Large intestine (tissue), 3 donors: ENCODE results near the gene MAPK8IP3. TPM values are rescaled to one million over a fixed set of nuclear protein-coding genes. Genes with fewer than 3 reads are reported as not detected.
A peak's percentile ranks its signal among the peaks of the same experiment; 100 is the strongest.

Experiments used
- DNase-seq, 2 donors: peaks; one replicate each; pipeline versions ENCODE4 v3.0.0 to v3.0.0-alpha.2; 2013
- H3K27ac ChIP-seq: one replicate; pipeline ENCODE4 v1.5.1; 2013; ENCODE audit warnings: low read length
- H3K27me3 ChIP-seq: 2 replicates; pipeline ENCODE4 v1.6.1; 2013; ENCODE audit warnings: low read length; ENCODE audit not compliant: control insufficient read depth, insufficient read depth
- H3K36me3 ChIP-seq: 2 replicates; pipeline ENCODE4 v1.6.1; 2013; ENCODE audit warnings: low read length; ENCODE audit not compliant: control insufficient read depth, insufficient read depth
- H3K4me1 ChIP-seq: one replicate; pipeline ENCODE4 v1.6.1; 2013; ENCODE audit warnings: low read length; ENCODE audit not compliant: control insufficient read depth, insufficient read depth
- H3K4me3 ChIP-seq: one replicate; pipeline ENCODE4 v1.5.1; 2013; ENCODE audit warnings: low read length
- H3K9me3 ChIP-seq: one replicate; pipeline ENCODE4 v1.6.1; 2013; ENCODE audit warnings: mild to moderate bottlenecking, low read depth, low read length, moderate library complexity; ENCODE audit not compliant: control insufficient read depth
- WGBS: methylation state at CpG from one replicate; pipeline ENCODE4 v1.1.5; 2013; ENCODE audit warnings: low lambda C conversion rate; ENCODE audit not compliant: insufficient coverage; 5-methylcytosine and 5-hydroxymethylcytosine counted together
- polyA plus RNA-seq: library from polyadenylated mRNA; unstranded; fragments of 120-200 nt; gene quantifications from one replicate; pipeline ENCODE4 v1.2.1, GENCODE V29; 2013

Gene MAPK8IP3
- polyA plus RNA-seq, 1 donor = 67.8 TPM

DNA sequence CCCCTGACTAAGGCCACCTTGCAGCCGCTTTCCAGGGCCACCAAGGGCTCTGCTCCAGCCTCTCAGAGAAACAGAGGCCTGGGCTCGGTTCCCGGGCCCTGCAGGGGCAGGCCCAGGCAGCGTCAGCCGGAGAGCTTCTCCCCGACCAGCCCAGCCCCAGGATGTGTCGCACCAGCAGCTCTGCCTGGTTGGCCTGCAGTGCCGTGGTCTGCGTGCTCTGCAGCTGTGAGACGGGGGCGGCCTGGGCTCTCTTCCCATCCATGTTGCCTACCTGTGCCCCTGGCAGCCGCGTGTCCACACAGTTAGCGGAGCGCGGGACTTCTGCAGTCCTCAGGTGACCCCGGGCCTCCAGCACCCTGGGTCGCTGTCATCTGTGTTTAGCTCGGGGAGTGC lies 82.7 kb downstream of the MAPK8IP3 start:
- Histone ChIP-seq H3K27ac (no peak overlapping the region), H3K9me3 (peaks cover 26% of the 10 kb centered on the region), H3K27me3 (no peaks in the 10 kb centered on the region), H3K4me3 (no peak overlapping the region), H3K4me1 (peaks cover 7% of the 10 kb centered on the region), H3K36me3 (peaks cover 54% of the 10 kb centered on the region)
- no peak for DNase-seq
- no CpG with 5 or more reads among the region's 19 CpGs for WGBS

DNA sequence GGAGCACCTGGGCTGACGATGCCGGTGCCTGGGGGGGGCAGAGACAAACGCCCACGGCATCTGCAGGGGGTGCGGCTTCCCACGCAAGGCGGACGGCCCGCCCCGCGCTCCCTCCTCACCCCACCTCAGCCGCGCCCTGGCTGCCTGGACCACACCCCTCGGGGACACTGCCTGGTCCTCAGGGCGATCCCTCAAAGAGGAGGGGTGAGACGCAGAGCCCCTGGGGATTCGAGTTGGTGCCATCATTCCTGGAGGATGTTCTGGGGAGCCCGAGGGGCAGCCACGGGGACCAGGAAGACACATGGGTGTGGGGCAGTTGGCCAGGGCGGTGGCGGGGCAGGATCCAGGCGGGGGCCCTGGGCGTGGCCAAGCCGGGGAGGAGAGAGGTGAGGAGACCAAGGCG lies 83.6 kb downstream of the MAPK8IP3 start:
- Histone ChIP-seq H3K36me3 (peaks cover 54% of the 10 kb centered on the region), H3K9me3 (peaks cover 26% of the 10 kb centered on the region), H3K27ac (no peak overlapping the region), H3K4me1 (peaks cover 9% of the 10 kb centered on the region), H3K27me3 (no peaks in the 10 kb centered on the region), H3K4me3 (no peak overlapping the region)
- WGBS = no CpG with 5 or more reads among the region's 25 CpGs
- no peak for DNase-seq

DNA sequence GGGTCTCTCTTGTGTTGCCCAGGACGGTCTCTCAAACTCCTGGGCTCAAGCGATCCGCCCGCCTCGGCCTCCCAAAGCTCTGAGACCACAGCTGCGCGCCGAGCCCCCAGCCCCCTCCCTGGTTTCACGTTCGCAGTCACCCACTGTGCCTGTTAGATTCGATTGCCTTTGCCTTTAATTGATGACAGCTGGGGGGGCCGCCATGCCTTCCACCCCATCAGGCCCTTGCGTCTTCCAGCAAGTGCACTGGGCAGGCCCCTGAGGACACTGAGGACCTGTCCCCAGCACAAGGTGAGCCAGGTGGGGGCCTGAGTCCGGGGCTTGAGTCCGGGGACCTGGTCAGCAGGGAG lies 84.2 kb downstream of the MAPK8IP3 start:
- DNase-seq = no peak
- H3K27ac ChIP-seq = no peak overlapping the region
- no CpG with 5 or more reads among the region's 15 CpGs for WGBS
- H3K27me3 ChIP-seq = no peaks in the 10 kb centered on the region
- H3K9me3 ChIP-seq = peaks cover 29% of the 10 kb centered on the region
- H3K4me1 ChIP-seq = peaks cover 10% of the 10 kb centered on the region
- H3K4me3 ChIP-seq = no peak overlapping the region
- peaks cover 52% of the 10 kb centered on the region for H3K36me3 ChIP-seq

DNA sequence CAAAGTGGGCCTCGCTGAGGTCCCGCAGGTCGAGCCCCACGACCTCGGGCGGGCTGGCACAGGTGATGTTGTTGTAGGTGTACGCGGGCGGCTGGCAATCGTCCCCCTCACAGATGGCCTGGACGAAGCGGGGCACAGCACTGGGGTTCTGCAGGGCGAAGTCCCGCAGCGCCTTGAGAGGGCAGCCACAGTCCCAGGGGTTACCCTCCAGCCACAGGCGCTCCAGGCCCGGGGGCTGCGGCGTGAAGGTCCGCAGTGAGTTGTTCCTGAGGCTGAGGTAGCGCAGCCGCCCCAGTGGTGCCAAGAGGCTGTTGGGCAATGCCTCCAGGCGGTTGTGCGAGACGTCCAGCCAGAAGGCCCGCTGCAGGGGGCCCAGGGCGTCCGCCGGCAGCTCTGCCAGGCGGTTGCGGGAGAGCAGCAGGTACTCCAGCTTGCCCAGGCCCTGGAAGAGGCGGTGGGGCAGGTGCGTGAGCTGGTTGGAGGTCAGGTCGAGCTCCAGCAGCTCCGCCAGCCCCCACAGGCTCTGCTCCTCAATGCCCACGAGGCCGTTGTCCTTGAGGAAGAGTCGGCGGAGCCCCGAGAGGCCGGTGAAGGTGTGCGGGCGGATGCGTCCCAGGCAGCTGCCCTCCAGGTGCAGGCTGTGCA lies 84.7 kb downstream of the MAPK8IP3 start:
- peaks cover 29% of the 10 kb centered on the region for H3K9me3 ChIP-seq
- no peak for DNase-seq

DNA sequence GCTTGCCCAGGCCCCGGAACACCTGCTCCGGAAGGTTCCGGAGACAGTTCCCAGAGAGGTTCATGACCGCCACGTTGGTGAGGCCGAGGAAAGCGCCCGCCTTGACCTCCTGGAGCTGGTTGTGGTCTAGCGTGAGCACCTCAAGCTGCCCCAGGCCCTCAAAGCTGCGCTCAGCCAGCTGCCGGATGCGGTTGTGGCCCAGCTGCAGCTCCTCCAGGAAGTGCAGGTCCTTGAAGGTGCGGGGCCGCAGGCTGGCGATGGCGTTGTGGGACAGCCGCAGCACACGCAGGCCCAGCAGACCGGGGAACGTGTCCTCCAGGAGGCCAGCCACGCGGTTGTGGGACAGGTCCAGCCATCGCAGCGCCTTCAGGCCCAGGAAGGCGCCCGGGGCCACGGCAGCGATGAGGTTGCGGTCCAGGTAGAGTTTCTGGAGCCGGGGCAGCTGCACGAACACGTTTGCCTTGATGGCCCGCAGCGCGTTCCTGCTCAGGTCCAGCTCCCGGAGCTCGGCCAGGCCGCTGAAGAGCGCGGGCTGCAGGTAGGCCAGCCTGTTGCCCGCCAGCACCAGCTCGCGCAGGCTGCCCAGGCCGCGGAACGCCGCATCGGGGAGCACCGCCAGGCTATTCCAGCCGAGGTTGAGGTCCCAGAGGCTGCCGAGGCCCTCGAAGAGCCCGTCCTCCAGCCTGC lies 85.4 kb downstream of the MAPK8IP3 start:
- DNase-seq = no peak
- Histone ChIP-seq H3K9me3 (peaks cover 29% of the 10 kb centered on the region), H3K27me3 (no peaks in the 10 kb centered on the region), H3K27ac (no peak overlapping the region), H3K4me3 (no peak overlapping the region), H3K36me3 (peaks cover 45% of the 10 kb centered on the region), H3K4me1 (peaks cover 13% of the 10 kb centered on the region)
- no CpG with 5 or more reads among the region's 53 CpGs for WGBS

More for the DNA sequence above, 84.7 kb downstream of the MAPK8IP3 start:
- Histone ChIP-seq H3K4me3 (no peak overlapping the region), H3K27me3 (no peaks in the 10 kb centered on the region), H3K27ac (no peak overlapping the region), H3K36me3 (peaks cover 49% of the 10 kb centered on the region), H3K4me1 (peaks cover 13% of the 10 kb centered on the region)
- no CpG with 5 or more reads among the region's 44 CpGs for WGBS

DNA sequence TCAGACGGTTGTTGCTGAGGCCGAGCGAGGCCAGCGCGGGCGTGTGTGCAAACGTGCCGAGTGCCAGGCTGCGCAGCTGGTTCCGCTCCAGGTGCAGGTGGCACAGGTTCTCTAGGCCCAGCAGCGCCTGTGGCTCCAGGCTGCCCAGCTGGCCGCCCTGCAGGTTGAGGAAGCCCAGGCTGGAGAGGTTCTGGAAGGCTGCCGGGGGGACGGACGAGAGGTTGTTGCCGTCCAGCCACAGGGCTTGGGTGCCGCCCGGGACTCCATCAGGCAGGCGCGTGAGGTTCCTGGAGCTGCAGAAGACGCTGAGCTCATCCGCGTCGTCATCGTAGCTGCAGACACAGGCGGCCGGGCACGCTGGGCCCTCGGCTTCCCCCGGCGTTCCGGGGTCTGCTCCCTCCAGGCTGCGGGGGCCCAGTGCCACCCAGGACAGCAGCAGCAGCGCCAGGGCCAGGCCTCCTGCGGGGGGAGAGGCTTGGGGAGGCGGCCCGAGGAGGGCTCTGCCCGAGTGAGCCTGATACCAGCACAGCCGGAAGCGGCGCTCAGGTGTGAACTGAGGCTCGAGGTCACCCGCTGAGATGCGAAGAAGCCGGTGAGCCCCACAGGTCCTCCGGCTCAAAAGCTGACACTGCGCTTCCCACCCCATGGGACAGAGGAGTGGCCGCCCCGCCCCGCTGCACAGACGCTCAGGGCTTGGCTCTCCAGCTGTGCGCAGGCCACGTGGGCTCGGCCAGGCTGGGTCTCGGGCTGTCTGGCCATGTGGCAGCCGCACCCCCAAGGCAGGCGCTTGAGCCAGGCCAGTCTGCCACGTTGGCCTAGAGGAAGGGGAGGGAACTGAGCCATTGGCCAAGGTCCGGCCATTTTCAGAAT lies 86.2 kb downstream of the MAPK8IP3 start:
- DNase-seq = no peak
- WGBS = no CpG with 5 or more reads among the region's 59 CpGs
- Histone ChIP-seq H3K4me3 (no peak overlapping the region), H3K27me3 (no peaks in the 10 kb centered on the region), H3K4me1 (peaks cover 13% of the 10 kb centered on the region), H3K36me3 (peaks cover 37% of the 10 kb centered on the region), H3K9me3 (peaks cover 29% of the 10 kb centered on the region), H3K27ac (no peak overlapping the region)

DNA sequence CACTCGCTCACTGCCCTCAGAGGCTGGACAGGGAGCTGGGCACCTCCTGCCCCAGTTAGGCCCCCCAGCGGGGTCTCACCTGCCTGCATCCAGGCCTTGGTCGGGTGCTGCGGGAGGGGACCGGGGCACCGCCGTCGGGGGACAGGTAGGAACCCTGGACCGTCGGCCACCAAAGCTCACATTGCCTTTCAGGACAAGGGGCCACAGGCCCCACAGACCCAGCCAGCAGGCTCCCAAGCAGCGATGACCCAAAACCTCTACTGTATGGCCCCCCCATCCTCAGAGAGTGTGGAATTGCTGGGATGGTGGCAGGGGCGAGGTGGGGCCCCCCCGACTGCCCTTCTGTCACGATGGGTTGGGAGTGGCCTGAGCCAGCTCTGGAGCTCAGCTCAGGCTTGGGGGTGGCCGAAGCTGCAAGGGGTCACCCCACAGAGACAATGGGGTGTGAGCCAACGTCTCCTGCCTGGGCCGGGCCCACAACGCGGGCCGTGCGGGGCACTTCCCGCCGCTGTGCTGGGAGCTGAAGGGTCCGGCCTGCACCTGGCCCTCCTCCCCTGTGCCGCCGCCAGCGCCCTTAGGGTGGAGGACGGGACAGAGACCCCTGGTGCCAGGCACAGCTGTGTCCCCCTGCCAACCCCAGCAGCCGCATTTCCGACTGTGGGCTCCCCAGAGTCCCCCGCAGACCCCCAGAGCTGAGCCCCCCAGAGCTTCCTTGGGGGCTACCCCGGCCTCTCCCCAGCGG lies 87.0 kb downstream of the MAPK8IP3 start:
- peak overlapping the region; percentile 39 for H3K4me3 ChIP-seq
- peaks cover 13% of the 10 kb centered on the region for H3K4me1 ChIP-seq
- WGBS = no CpG with 5 or more reads among the region's 33 CpGs
- H3K9me3 ChIP-seq = peaks cover 31% of the 10 kb centered on the region
- H3K36me3 ChIP-seq = peaks cover 30% of the 10 kb centered on the region
- no peak overlapping the region for H3K27ac ChIP-seq
- no peak for DNase-seq
- H3K27me3 ChIP-seq = no peaks in the 10 kb centered on the region

DNA sequence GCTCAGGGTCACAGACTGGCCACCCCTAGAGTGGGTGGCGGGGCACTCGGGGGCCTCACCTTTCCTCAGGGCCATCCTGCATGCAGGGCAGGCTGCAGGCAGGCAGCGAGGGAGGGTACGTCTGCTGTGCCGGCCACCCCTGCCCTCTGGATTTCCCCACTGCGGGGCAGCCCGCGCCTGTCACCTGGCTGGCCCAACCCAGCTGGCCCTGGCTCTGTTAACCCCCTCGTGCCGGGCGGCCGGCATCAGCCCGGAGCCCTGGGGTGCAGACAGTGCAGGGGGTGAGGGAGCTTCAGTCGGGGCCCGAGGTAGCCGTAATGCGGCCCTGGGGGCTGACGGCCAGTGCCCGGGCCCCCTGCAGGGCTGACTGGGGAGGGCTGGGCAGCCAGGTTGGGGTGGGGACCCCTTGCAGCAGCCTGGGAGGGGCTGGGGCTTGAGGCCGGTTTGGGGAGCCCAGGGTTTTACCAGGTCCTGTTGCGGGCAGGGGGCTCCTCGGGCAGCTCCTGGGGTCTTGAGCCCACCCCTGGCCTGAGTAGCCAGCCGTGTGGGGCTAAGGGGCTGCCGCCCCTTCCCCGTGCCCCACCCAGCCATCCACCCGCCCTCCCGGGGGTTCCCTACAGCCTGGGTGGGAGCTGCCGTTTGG lies 87.7 kb downstream of the MAPK8IP3 start, which contains the start of gene IGFALS:
TSS of gene IGFALS (minus strand) at position 128 of the 643 bp plus-strand sequence. CDS start at position 75, 53 bp downstream.
- H3K36me3 ChIP-seq = peaks cover 23% of the 10 kb centered on the region
- peaks cover 30% of the 10 kb centered on the region for H3K9me3 ChIP-seq
- H3K27ac ChIP-seq = peak within 1 kb of the TSS; percentile 39
- no peaks in the 10 kb centered on the region for H3K27me3 ChIP-seq
- peaks cover 13% of the 10 kb centered on the region for H3K4me1 ChIP-seq
- DNase-seq = no peak
- no CpG with 5 or more reads among the region's 28 CpGs for WGBS
- H3K4me3 ChIP-seq = peak within 1 kb of the TSS; percentile 39

DNA sequence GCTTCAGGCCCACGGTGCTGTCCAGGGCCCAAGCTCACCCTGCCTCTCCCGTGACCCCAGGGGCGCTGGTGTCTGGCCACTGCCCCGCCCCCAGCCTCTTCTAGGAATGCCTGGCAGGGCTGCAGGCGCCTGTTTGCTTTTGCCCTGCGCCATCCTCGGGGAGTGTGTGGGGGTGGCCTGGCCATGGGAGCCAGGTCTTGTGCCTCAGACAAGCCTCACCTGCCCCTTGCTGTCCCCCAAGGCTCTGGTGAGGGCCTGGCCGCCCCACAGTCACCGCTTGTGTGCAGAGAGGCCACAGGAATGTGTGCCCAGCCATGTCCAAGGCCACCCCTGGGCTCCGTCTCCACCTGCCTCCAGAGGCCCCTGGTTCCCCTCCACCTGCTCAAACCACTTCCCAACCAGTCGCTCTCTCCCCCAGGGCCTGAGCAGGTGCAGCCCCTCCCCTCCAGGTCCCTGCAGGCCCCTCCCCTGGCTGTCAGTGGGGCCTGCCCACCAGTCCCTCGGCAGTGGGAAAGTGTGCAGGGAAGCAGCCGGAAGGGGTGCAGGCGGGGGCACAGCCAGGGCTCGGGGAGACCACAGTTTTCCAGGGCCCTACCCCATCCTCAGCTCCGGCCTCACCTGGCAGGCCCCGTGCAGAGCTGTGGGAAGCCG lies 88.4 kb downstream of the MAPK8IP3 start:
- H3K9me3 ChIP-seq = peaks cover 28% of the 10 kb centered on the region
- no peaks in the 10 kb centered on the region for H3K27me3 ChIP-seq
- WGBS = no CpG with 5 or more reads among the region's 18 CpGs
- DNase-seq = peak in 1 of 2 donors; percentile 52
- H3K4me1 ChIP-seq = peaks cover 13% of the 10 kb centered on the region
- peak overlapping the region; percentile 39 for H3K4me3 ChIP-seq
- peaks cover 17% of the 10 kb centered on the region for H3K36me3 ChIP-seq
- H3K27ac ChIP-seq = peak overlapping the region; percentile 39
